CD4-positive, alpha-beta memory T cell (primary cell): Measurements from ENCODE around the gene MYO7A. TPM values are rescaled to one million over a fixed set of nuclear protein-coding genes. Genes with fewer than 3 reads are reported as not detected.

Experiments used
- CTCF ChIA-PET: fragments of 350-600 bp; sonication (Branson Sonifier 250); formaldehyde crosslinking; loops from one replicate; lab custom pipeline; 2021; ENCODE audit warnings: inconsistent platforms; ENCODE audit not compliant: partially characterized antibody; lab: Charles Lee
- POLR2A ChIA-PET: fragments of 350-600 bp; sonication (Branson Sonifier 250); formaldehyde crosslinking; loops from one replicate; lab custom pipeline; 2021; ENCODE audit not compliant: partially characterized antibody; lab: Charles Lee
- DNase-seq, 5 donors: peaks; one replicate each; pipeline versions ENCODE4 v3.0.0 to v3.0.0-alpha.2; 2020 to 2022; ENCODE audit warnings: mixed read lengths in 1 of 5
- H3K27ac ChIP-seq: one replicate; pipeline ENCODE4 v1.7.0; 2013; ENCODE audit warnings: low read depth, low read length
- H3K27me3 ChIP-seq: 2 replicates; pipeline ENCODE4 v1.7.0; 2013; ENCODE audit warnings: mild to moderate bottlenecking, low read length, moderate library complexity; ENCODE audit not compliant: insufficient read depth
- H3K36me3 ChIP-seq: 2 replicates; pipeline ENCODE4 v1.7.0; 2013; ENCODE audit warnings: mild to moderate bottlenecking, low read length, moderate library complexity; ENCODE audit not compliant: insufficient read depth
- H3K4me1 ChIP-seq: 2 replicates; pipeline ENCODE4 v1.7.0; 2013; ENCODE audit warnings: mild to moderate bottlenecking, low read length, moderate library complexity; ENCODE audit not compliant: insufficient read depth
- H3K4me3 ChIP-seq, 2 donors: one replicate each; pipeline ENCODE4 v1.7.0; 2013; ENCODE audit warnings: low read length in 2 of 2, mild to moderate bottlenecking in 1 of 2
- H3K9me3 ChIP-seq, 2 donors: one replicate each; pipeline ENCODE4 v1.7.0; 2013; ENCODE audit warnings: low read length in 2 of 2, control low read depth in 1 of 2; ENCODE audit not compliant: control insufficient read depth in 1 of 2
- H3K27ac Mint-ChIP-seq, 7 donors: one replicate each; pipeline ENCODE4 v1.8.0; 2020 to 2021; ENCODE audit warnings: mixed read lengths in 7 of 7, mild to moderate bottlenecking in 6 of 7, inconsistent platforms in 3 of 7, moderate library complexity in 3 of 7
- H3K27me3 Mint-ChIP-seq, 2 donors: one replicate each; pipeline ENCODE4 v1.8.0; 2020 to 2021; ENCODE audit warnings: mixed read lengths in 2 of 2
- H3K36me3 Mint-ChIP-seq, 2 donors: one replicate each; pipeline ENCODE4 v1.8.0; 2020 to 2021; ENCODE audit warnings: mixed read lengths in 2 of 2, inconsistent platforms in 1 of 2, mild to moderate bottlenecking in 1 of 2
- H3K4me1 Mint-ChIP-seq, 4 donors: one replicate each; pipeline ENCODE4 v1.8.0; 2020 to 2021; ENCODE audit warnings: mixed read lengths in 4 of 4, mild to moderate bottlenecking in 1 of 4
- H3K4me3 Mint-ChIP-seq, 8 donors: one replicate each; pipeline ENCODE4 v1.8.0; 2020 to 2021; ENCODE audit warnings: mixed read lengths in 8 of 8, mild to moderate bottlenecking in 7 of 8, moderate library complexity in 6 of 8, inconsistent platforms in 3 of 8
- H3K9me3 Mint-ChIP-seq, 8 donors: one replicate each; pipeline ENCODE4 v1.8.0; 2020 to 2021; ENCODE audit warnings: mixed read lengths in 8 of 8, mild to moderate bottlenecking in 5 of 8, inconsistent platforms in 3 of 8, moderate library complexity in 1 of 8
- intact Hi-C: fragments of 100-400 bp; cut with micrococcal nuclease; formaldehyde crosslinking; loops from one replicate; pipeline ENCODE4 v1.15.1; 2023
- polyA plus RNA-seq, 2 donors: library from polyadenylated mRNA; unstranded; fragments of 300-500 nt; fragmentation: Illumina TruSeq; gene quantifications; one replicate each; pipeline ENCODE4 v1.2.3, GENCODE V29; 2021
- total RNA-seq, 2 experiments: library from RNA; stranded (reverse); gene quantifications; one replicate each; pipeline ENCODE4 v1.2.3, GENCODE V29; 2021

The MYO7A gene
- total and polyA plus RNA-seq, 4 experiments from 2014 or later: 0.20 to 0.47 (median 0.24) TPM; not detected in 1

DNA sequence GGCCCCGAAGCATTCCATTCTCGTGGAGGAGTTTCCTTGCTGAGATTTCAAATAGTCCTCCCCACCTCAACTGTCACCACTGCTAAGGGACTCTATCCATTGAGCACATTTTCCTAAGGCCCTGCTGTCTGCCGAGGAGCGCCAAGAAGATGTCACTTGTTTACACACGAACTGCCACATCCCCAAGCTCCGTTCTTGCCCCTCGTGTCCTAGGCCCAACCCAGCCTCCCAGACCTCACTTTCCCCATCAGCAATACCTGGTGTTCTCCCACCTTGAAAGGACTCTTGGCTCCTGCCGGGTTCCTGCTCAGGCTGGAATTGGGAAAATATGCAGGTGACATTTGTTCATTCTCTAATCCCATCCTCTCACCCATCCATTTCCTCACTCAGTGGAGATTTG is 4.0 kb upstream of the MYO7A start:
- no peaks in the 10 kb centered on the region for H3K36me3 ChIP-seq
- no peaks in the 10 kb centered on the region for H3K9me3 ChIP-seq
- DNase-seq: no peak
- Mint-ChIP-seq H3K27ac (no peak overlapping the region), H3K4me1 (peaks cover 3 to 17% (median 8%) of the 10 kb centered on the region in 4 donors), H3K9me3 (peaks cover 0 to 1% (median 0%) of the 10 kb centered on the region in 8 donors), H3K4me3 (no peak overlapping the region), H3K27me3 (no peaks in the 10 kb centered on the region), H3K36me3 (peaks cover 0 to 1% of the 10 kb centered on the region in 2 donors)
- no peaks in the 10 kb centered on the region for H3K27me3 ChIP-seq
- ChIA-PET POLR2A (no interaction called here), CTCF (no interaction called here)
- intact Hi-C loops: no loop called here
- H3K27ac ChIP-seq: no peak overlapping the region
- peaks cover 14% of the 10 kb centered on the region for H3K4me1 ChIP-seq
- H3K4me3 ChIP-seq: no peak overlapping the region

DNA sequence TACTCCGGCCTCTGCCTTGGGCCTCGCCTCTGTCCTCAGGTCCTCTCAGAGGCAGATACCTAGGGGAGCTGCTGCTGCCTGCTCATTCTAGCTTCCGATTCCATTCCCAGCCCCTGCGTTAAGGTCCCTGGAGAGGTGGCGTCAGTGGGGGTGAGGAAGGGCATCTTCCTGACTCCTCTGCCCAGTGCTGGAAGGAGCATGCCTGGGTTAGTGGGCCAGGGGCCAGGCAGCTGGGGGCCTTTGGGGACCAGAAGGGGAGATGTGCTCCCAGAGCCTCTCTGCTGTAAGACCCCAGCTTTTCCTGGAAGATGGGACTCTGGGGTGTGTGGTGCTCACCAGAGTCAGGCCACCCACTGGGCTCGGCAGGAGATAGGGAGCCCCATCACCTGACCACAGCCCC is 3.6 kb upstream of the MYO7A start:
- Mint-ChIP-seq H3K9me3 (no peaks in the 10 kb centered on the region), H3K36me3 (peaks cover 0 to 1% of the 10 kb centered on the region in 2 donors), H3K4me1 (peaks cover 3 to 17% (median 8%) of the 10 kb centered on the region in 4 donors), H3K4me3 (no peak overlapping the region), H3K27ac (no peak overlapping the region), H3K27me3 (no peaks in the 10 kb centered on the region)
- CTCF ChIA-PET: no interaction called here
- Histone ChIP-seq H3K4me1 (peaks cover 14% of the 10 kb centered on the region), H3K9me3 (no peaks in the 10 kb centered on the region), H3K27ac (no peak overlapping the region), H3K4me3 (no peak overlapping the region), H3K27me3 (no peaks in the 10 kb centered on the region), H3K36me3 (no peaks in the 10 kb centered on the region)
- no peak for DNase-seq
- POLR2A ChIA-PET: no interaction called here
- intact Hi-C loops: no loop called here

DNA sequence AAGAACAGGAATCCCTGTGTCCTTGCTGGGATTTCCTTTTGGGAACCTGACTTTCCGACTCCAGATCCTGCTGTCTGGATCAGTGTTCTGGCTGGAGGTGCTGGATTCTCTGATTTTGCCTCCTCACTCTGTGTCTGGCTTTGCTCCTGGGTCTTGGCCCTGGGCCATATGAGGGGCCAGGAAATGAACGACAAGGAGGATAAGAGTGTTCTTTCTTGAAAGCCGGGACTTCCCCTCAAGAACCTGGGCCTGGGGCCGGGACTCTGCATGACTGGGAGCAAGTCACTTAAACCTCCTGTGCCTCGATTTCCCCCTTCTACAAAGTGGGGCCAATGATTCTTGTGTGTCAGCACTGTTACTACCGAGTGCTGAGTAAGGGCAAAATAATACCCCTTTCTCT is 2.9 kb upstream of the MYO7A start:
- Histone ChIP-seq H3K27me3 (no peaks in the 10 kb centered on the region), H3K4me1 (peaks cover 14% of the 10 kb centered on the region), H3K27ac (no peak overlapping the region), H3K4me3 (no peak overlapping the region), H3K9me3 (no peaks in the 10 kb centered on the region), H3K36me3 (no peaks in the 10 kb centered on the region)
- Mint-ChIP-seq H3K27ac (no peak overlapping the region), H3K36me3 (peaks cover 0 to 1% of the 10 kb centered on the region in 2 donors), H3K4me1 (peaks cover 3 to 17% (median 8%) of the 10 kb centered on the region in 4 donors), H3K27me3 (no peaks in the 10 kb centered on the region), H3K9me3 (no peaks in the 10 kb centered on the region), H3K4me3 (no peak overlapping the region)
- intact Hi-C loops: no loop called here
- no peak for DNase-seq
- CTCF ChIA-PET: no interaction called here
- POLR2A ChIA-PET: no interaction called here

DNA sequence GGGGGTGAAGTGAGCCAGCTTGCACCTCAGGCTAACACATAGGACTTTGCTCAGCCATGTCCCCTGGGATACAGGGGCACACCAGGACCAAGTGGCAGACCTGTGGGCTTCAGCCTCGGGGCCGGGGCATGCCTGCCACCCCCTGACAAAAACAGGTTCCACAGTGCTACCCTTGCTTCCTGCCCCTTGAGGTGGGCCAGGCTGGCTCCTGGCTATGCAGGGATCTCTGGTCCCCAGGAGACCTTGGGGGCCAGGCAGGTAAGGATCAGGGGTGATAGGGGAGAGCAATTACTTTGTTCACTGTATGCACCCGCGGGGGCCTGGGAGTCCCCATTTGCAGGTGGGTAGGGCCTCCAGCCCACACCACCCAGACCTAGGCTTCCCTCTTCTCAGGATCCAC is 2.4 kb upstream of the MYO7A start:
- CTCF ChIA-PET: interaction anchor here (1.7 to 2.8 kb wide), 5 partner anchors 9 to 70 kb away, joined by 5 to 16 read pairs (median 7); no protein-coding TSS in a partner anchor
- Histone ChIP-seq H3K9me3 (no peaks in the 10 kb centered on the region), H3K36me3 (no peaks in the 10 kb centered on the region), H3K27ac (no peak overlapping the region), H3K4me3 (no peak overlapping the region), H3K27me3 (no peaks in the 10 kb centered on the region), H3K4me1 (peaks cover 14% of the 10 kb centered on the region)
- Mint-ChIP-seq H3K27ac (no peak overlapping the region), H3K27me3 (no peaks in the 10 kb centered on the region), H3K36me3 (peaks cover 0 to 1% of the 10 kb centered on the region in 2 donors), H3K4me3 (no peak overlapping the region), H3K4me1 (peaks cover 3 to 17% (median 8%) of the 10 kb centered on the region in 4 donors), H3K9me3 (no peaks in the 10 kb centered on the region)
- intact Hi-C loops: no loop called here
- no peak for DNase-seq
- POLR2A ChIA-PET: no interaction called here

DNA sequence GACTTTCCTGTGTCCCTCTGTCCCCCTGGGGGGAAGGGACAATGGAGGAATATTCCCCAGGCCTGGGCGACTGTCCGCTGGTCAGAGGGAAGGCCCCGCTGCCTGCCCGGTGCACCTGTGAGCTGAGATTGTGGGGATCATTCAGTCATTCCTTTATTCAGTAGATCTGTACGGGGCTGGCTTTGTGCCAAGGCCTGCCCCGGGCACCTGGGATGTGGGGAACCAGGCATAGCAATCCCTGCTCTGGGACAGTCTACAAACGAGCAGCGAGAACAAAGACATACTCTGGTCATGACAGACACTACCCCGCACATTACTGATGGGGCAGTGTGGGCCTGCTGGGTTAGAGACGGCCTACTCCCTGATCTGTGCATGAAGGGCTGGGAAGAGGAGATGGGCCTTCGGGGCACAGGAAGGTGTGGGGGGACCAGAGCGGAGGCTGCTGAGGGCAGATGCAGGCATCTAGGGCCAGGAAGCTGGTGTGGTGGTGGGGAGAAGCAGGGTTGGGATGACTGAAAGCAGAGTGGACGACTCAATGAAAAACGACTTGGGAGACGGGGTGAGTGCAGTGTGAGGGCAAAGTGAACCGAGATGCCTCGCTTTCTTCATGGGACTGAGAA is 1.8 kb upstream of the MYO7A start:
- Mint-ChIP-seq H3K27me3 (no peaks in the 10 kb centered on the region), H3K4me3 (peak overlapping the region in 5 of 8 donors; percentile 24 to 88 (median 46)), H3K4me1 (peaks cover 3 to 17% (median 8%) of the 10 kb centered on the region in 4 donors), H3K9me3 (no peaks in the 10 kb centered on the region), H3K36me3 (peaks cover 0 to 1% of the 10 kb centered on the region in 2 donors), H3K27ac (peak overlapping the region in 1 of 7 donors; percentile 36)
- intact Hi-C loops: no loop called here
- H3K4me1 ChIP-seq: peaks cover 14% of the 10 kb centered on the region
- H3K9me3 ChIP-seq: no peaks in the 10 kb centered on the region
- H3K27ac ChIP-seq: no peak overlapping the region
- no peak overlapping the region for H3K4me3 ChIP-seq
- ChIA-PET CTCF (interaction anchor here (1.0 to 5.6 kb wide), 22 partner anchors 9 to 495 kb away, joined by 3 to 89 read pairs (median 7); no protein-coding TSS in a partner anchor), POLR2A (interaction anchor here (1.1 kb wide), 1 partner anchor 79 kb away, joined by 5 read pairs; no protein-coding TSS in a partner anchor)
- H3K27me3 ChIP-seq: no peaks in the 10 kb centered on the region
- no peaks in the 10 kb centered on the region for H3K36me3 ChIP-seq
- no peak for DNase-seq

DNA sequence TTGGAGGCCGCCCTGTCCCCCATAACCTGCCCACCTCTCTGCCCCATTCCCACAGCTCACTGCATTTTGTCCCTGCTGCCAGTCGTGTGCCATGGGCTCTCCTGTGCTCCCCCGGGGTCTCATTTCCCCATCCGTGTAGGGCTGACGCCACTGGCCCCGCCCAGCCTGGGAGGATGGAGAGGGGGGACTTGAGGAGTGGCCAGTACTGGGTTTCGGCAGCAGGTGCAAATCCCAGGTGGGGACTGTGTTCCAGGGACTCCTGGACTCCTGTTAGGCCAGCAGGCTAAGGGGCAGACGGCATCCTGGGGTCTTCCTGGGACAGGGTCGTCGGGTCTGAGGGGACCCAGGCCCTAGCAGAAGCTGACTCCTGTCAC is 1.2 kb upstream of the MYO7A start:
- ChIA-PET POLR2A (interaction anchor here (1.1 to 1.3 kb wide), 3 partner anchors 29 to 80 kb away, joined by 3 to 5 read pairs (median 5); no protein-coding TSS in a partner anchor), CTCF (interaction anchor here (0.8 to 5.6 kb wide), 33 partner anchors 9 to 495 kb away, joined by 3 to 89 read pairs (median 5); no protein-coding TSS in a partner anchor)
- peaks cover 0 to 1% of the 10 kb centered on the region in 2 donors for H3K36me3 Mint-ChIP-seq
- peaks cover 14% of the 10 kb centered on the region for H3K4me1 ChIP-seq
- H3K27ac ChIP-seq: no peak overlapping the region
- H3K27ac Mint-ChIP-seq: no peak overlapping the region
- DNase-seq: peak in 1 of 5 donors; percentile 7
- peak overlapping the region in 5 of 8 donors; percentile 21 to 80 (median 73) for H3K4me3 Mint-ChIP-seq
- peaks cover 3 to 17% (median 8%) of the 10 kb centered on the region in 4 donors for H3K4me1 Mint-ChIP-seq
- H3K27me3 Mint-ChIP-seq: no peaks in the 10 kb centered on the region
- intact Hi-C loops: loop anchor here (1.0 kb wide), 1 partner anchor 492 kb away; no protein-coding TSS in a partner anchor
- H3K36me3 ChIP-seq: no peaks in the 10 kb centered on the region
- peak overlapping the region; percentile 20 to 62 for H3K4me3 ChIP-seq
- no peaks in the 10 kb centered on the region for H3K27me3 ChIP-seq
- no peaks in the 10 kb centered on the region for H3K9me3 Mint-ChIP-seq
- H3K9me3 ChIP-seq: no peaks in the 10 kb centered on the region

DNA sequence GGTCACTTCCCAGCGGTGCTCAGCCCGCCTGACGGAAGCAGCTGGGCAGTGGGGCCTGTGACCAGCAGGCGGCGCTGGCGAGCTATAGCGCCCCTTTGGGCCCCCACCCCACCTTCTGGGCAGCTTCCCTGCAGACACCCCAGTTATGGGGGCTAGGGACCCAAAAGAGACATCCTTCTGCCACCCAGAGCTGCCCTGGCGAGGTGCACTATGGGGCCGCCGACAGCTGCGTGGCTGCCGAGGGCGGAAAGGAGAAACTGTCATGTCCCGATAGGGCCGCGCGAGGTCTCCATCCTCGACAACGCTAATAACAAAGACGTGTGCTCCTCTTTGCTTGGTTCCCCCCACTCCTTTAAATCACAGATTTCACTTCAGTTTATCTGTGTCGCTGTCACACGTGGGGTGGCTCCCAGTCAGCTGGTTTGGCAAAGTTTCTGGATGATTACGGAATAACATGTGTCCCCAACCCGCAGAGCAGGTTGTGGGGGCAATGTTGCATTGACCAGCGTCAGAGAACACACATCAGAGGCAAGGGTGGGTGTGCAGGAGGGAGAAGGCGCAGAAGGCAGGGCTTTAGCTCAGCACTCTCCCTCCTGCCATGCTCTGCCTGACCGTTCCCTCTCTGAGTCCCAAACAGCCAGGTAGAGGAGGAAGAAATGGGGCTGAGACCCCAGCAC is 673 bp upstream of the MYO7A start:
- POLR2A ChIA-PET: interaction anchor here (1.1 to 1.3 kb wide), 3 partner anchors 29 to 80 kb away, joined by 3 to 5 read pairs (median 5); no protein-coding TSS in a partner anchor
- H3K9me3 ChIP-seq: no peaks in the 10 kb centered on the region
- CTCF ChIA-PET: interaction anchor here (0.8 to 5.6 kb wide), 33 partner anchors 9 to 494 kb away, joined by 3 to 89 read pairs (median 5); no protein-coding TSS in a partner anchor
- no peaks in the 10 kb centered on the region for H3K9me3 Mint-ChIP-seq
- DNase-seq: peak in 4 of 5 donors; percentile 46 to 66 (median 54)
- intact Hi-C loops: loop anchor here (1.0 kb wide), 1 partner anchor 492 kb away; no protein-coding TSS in a partner anchor
- H3K4me3 Mint-ChIP-seq: peak overlapping the region; percentile 48 to 80 (median 73)
- H3K27me3 ChIP-seq: no peaks in the 10 kb centered on the region
- H3K4me1 ChIP-seq: peaks cover 14% of the 10 kb centered on the region
- H3K36me3 ChIP-seq: no peaks in the 10 kb centered on the region
- peaks cover 3 to 17% (median 8%) of the 10 kb centered on the region in 4 donors for H3K4me1 Mint-ChIP-seq
- no peaks in the 10 kb centered on the region for H3K27me3 Mint-ChIP-seq
- H3K27ac ChIP-seq: no peak overlapping the region
- peaks cover 0 to 1% of the 10 kb centered on the region in 2 donors for H3K36me3 Mint-ChIP-seq
- H3K27ac Mint-ChIP-seq: peak overlapping the region in 3 of 7 donors; percentile 52 to 83 (median 56)
- H3K4me3 ChIP-seq: peak overlapping the region; percentile 20 to 62
